HG03378 (cell line): ENCODE measurements around the gene MT1E.
"Not testable (repeated sequence)": the region's sequence is repeated elsewhere in the genome, so short reads cannot be mapped to it uniquely, and the experiment has no call there.

Experiments
- ATAC-seq: cut with Tn5 transposase; IDR thresholded peaks from one replicate; pipeline ENCODE4 v1.9.1; 2021; ENCODE audit warnings: mild to moderate bottlenecking, moderate library complexity; ENCODE audit not compliant: unreplicated experiment

The MT1E gene

DNA sequence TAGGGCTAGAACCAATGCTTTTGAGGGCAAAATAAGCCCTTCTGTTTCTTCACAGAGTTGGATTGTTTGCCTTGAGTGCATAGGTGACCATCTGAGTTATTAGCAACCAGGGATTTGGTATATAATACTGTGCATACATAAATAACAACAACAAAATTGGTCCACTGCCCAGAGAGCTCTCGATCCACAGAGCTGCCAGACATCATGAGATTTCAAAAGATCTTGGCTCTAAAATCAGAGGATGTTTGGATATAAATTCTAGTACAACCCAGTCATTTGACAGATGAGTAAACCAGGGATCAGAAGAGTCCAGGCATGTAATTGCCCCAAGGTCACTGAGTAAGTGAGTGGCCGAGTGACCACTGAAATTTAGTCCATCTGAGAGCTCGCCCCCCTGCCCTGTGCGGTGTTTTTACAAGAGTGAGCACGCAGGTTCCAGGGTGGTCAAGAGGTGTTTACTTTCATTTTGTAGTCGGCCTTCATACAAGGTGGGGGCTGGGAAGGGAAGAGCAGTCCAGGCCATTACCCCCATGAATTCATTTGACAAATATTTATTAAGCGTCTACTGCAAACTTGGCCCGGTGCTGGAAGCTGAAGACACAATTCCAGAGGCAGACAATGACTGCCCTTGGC, 19.0 kb upstream of the MT1E start:
- no peak for ATAC-seq

DNA sequence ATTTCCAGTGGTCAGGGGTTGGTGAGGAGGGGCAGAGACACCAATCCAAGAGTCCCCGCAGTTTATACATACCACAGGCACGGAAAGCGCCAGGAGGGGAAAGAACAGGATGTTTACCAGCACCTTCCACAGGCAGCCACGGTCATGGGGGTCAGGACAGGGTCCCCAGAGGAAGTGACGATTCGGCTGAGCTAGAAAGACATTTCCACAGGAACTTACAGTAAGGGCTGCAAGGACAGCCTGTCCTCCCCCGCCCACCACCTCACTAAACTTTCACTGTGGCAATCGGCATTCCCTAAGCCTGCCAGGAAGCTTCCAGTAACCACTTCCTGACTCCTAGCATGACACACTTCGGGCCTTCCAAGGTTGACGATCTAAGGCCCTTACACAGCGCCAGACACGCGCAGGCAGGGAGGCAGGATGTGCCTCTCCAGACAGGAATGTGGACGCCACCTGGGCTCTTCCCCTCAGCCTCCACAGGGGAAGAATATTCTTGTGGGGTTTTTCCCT, 18.4 kb upstream of the MT1E start:
- ATAC-seq: no peak

DNA sequence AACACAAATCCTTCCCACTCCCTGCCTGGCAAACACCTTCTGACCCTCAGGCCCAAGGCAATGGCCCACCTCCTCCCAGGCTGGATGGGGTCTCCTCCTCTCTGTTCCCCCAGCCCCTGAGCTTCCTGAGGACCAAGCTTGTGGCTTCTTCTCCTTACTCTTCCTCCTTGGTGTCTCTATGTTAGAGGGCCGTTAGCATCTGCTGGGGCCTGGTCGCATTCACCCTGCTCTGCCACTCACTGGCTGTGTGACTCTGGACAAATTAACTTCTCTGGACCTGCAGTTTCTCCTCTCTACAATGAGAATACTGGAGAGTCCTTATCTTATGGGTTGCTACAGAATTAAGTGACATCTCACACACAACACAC, 17.9 kb upstream of the MT1E start:
- ATAC-seq: no peak

DNA sequence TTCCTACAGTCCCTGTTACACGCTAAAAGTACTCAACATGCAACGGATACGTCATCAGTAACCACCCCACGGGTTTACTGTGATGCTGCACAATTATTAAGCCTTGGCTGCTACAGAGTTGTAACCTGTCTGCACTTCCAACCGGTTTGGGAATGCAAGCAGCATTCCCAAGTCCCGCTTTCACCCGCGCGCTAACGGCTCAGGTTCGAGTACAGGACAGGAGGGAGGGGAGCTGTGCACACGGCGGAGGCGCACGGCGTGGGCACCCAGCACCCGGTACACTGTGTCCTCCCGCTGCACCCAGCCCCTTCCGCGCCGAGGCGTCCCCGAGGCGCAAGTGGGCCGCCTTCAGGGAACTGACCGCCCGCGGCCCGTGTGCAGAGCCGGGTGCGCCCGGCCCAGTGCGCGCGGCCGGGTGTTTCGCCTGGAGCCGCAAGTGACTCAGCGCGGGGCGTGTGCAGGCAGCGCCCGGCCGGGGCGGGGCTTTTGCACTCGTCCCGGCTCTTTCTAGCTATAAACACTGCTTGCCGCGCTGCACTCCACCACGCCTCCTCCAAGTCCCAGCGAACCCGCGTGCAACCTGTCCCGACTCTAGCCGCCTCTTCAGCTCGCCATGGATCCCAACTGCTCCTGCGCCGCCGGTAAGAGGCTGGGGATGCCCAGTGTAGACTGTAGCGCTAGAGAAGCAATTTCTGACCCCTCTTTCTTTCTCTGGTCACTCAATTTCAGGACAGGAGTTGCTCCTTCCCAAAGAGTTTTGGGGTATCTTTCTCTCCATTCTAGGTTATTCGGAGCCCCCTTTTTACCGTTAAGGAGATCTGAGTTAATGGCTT, 17.3 kb upstream of the MT1E start, which contains the start of gene MT2A:
Gene MT2A, plus strand, starts transcription at position 542 of the 833 bp plus-strand sequence. Its CDS starts 72 bp downstream, at position 614.
- ATAC-seq: peak; percentile 72

DNA sequence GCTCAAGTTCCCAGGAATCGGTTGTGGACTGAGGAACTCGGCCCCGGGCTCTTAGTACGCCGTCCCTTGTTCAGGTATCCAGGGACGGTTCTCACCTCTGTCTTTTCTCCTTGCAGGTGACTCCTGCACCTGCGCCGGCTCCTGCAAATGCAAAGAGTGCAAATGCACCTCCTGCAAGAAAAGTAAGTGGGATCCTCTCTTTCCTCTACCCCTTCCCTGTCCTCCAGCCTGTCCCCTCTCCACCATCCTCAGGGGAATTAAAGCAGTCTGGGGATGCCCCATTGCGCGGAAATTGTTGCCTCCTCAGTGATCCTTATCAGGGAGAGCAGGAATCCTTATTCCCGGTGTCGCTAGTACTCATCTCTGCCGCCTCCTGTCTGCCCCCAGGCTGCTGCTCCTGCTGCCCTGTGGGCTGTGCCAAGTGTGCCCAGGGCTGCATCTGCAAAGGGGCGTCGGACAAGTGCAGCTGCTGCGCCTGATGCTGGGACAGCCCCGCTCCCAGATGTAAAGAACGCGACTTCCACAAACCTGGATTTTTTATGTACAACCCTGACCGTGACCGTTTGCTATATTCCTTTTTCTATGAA, 16.6 kb upstream of the MT1E start:
- no peak for ATAC-seq

DNA sequence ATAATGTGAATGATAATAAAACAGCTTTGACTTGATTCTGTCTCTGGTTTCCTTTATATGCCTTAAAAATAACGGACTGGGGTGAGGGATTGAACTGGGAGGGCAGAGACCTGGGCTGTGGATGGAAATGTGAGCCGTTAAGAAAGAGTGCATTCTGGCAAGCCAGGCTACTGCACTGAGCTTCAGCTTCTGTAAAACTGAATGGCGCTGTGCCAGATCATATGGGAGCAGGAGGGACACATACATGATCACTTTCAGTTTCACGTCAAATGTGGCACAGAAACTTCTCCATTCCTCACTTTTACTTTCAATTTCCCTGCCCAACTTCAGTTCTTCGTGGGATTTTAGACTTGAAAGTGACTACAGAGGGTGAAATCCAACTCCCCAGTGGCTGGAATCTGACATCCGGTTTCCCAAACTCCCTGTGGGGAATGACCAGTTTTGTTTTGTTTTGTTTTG, 16.1 kb upstream of the MT1E start:
- peak; percentile 48 for ATAC-seq

DNA sequence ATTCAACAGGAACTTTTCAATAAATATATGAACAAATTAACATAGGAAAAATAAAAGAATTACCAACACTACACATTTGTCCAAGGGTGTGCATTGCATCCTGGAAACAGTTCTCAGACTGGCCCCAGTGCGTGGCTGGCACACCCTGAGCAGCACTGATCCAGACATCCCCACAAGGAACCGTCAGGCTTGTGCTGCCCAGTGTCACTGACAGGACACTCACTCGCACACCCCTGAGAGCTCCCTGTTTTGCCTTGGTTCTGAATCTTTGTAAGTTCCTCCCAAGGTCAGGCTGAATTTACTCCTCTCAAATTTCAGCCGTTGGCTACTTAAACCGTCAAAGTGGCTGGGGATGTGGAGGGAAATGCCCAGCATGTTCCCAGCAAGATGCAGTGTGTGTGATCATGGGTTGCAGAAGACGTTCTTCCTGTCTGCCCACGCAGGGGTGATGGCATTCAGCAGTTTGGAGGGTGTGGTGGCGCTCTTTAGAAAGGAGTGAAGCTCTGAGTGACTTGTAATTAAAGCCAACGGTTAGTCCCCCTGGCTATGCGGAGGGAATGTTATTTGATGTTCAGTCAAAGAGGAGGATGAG, 15.5 kb upstream of the MT1E start:
- ATAC-seq: no peak

DNA sequence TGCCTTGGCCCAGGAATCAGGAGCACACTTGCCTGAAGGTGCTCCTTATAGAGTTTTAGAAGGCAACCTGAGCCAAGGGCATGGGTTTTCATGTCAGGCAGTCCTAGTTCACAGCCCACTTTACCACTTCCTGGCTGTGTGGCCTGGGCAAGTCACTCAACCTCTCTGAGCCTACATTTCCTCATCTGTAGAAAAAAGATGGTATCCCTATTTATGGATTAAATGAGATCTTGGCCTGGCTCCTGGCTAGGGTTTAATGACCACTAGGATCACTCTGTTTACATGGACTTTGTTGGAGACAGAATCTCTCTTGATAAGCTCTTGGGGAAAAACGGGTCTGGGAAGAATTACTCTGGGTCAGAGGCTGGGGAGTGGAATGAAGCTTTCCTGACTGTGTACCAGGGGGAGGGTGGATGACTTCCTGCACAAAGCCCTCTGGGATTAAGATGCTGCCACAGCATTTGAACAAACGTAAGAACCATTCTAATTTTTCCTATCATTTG, 14.9 kb upstream of the MT1E start:
- ATAC-seq: no peak

DNA sequence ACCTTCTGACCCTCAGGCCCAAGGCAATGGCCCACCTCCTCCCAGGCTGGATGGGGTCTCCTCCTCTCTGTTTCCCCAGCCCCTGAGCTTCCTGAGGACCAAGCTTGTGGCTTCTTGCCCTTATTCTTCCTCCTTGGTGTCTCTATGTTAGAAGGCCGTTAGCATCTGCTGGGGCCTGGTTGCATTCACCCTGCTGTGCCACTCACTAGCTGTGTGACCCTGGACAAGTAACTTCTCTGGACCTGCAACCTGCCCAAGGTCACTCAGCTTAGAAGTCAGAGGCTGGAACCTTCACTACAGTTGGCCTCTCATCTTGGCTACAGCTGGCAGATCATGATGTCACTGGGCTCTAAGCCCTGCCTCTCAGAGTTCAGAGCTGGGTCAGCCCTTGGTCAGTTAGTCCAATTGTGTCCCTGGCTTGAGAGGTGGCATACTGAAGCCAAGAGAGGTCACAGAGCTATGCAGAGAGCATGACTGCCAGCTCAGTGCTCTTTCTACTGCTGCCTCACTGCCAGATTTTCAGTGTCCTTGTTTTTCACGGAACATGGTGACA, 14.2 kb upstream of the MT1E start:
- no peak for ATAC-seq

DNA sequence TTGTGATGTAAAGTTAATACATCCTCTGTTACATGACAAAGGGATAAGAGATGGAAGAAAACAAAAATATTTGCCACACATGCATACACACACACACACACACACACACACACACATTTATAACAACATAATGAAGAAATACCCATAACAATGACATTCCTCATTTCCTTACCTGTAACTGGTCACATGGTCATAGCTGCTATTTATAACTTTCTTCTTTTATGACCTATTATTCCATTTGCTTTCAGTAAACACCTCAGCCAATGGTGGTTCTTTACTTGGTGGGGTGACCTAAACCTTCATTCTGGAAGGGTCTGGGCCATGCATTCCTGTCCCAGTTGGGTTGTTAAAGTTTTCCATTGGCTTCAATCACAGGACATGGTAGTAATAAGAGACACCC, 11.9 kb upstream of the MT1E start:
- no peak for ATAC-seq

DNA sequence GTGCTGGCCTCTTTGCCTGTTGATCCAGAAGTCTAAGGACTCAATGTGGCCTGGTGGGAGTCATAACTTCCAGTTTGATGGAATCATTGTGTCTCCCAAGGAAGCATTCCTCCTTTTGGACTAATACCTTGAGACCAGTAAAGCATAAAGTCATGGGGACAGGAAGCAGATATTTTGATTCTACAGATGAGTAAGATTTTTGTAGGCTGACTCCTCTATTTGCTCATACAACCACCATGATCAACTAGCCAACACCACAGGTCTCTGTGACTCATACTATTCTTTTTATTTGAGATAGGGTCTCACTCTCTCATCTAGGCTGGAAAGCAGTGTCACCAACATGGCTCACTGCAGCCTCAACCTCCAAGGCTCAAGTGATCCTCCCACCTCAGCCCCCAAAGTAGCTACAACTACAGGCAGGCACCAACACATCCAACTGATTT, 11.0 kb upstream of the MT1E start:
- no peak for ATAC-seq

DNA sequence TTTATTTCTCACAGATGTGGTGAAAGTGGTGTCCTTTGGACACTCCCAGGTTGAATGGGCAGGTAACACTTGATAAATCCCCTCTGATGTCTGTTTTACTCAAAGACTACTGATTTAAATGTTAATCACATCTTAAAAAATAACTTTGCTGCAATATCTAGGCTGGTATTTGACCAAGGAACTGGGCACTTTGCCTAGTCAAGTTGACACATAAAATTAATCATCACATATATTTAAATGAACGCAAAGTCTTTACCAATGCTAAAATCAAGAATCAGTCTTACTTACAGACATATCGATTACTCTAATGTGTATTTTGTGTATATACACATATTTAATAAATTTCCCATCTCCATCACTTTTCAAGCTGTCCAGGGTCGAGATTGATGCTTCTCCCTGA, 10.2 kb upstream of the MT1E start:
- ATAC-seq: no peak

DNA sequence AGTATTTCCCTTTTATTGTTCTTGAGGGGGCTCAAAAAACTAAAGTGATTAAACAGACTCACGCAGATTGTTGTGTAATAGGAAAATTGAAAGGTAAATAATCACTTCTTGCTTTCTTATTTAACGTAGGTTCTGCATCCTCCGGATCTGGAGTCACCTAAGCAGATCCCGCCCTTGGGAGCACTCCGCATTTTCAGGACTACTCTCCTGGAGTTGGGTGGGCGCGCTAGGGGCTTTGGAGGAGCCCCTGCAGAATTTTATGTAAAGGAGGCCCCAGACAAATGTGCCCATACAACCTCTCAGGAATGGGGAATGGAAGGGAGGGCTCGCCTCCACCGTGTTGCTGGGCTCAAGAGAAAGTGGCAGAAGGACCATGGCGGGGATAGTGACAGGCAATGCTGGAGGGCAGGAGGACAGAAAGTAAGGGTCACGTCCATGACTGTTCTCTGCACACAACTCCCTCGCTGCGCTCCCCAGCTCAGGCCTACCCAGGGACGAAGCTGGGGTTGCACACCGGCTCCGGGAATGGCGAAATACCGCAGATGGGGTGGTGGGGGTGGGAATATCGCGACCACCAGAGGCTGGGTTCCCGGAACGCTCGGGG, 8.9 kb upstream of the MT1E start:
- no peak for ATAC-seq

DNA sequence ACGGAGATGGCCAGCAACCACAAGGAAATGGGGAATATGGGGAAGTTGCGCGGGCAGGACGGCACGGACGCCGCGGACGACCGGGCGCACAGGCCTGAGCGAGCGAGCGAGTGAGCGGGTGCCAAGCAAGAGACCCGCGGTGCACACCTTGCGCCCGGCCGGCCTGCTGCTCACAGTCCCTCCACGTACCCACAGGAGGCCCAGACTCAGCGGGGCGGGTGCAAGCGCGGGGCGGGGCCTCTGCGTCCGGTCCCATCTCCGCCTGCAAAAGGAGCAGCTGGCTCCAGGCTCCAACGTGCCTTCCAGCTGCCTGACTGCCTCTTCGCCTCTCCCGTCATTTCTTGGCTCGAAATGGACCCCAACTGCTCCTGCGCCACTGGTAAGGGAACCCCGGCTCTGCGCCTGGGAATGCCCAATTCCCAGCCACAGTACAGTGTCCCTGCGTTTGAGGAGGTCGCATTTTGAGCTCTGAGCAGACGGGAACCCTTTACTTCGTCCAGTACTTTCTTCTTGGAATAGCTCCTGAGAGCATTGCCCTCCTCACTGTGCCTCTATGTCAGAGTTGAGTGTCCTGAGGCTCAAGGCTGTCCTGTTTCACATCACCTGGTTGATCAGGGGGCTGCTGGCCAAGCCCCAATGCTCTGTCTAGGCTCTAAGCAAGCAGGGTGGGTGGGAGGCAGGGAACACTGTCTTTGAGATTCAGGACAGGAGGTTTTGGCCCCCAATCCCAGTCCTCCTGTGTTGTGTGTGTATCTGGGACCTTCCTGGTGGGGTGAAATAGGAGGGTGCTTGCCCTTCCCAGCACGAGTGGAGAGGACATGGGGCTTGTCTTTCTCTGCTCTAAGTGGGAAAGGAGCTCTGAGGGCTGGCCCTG, 8.1 kb upstream of the MT1E start:
- ATAC-seq: no peak

DNA sequence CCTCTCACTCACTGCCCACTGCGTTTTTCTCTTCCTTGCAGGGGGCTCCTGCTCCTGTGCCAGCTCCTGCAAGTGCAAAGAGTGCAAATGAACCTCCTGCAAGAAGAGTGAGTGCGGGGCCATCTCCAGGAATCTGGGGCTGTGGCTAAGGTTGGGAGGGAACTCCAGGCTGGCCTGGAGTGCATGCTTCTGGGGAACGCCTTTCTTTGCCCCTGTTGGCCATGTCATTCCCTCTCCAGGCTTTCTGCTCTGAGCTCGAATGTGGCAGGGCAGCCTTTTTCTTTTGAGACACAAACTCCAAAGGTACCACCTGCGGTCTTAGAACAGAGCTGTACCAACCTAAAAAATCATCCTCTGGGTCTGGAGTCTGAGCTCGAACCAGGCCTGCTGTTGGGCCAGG, 7.4 kb upstream of the MT1E start:
- ATAC-seq: no peak

DNA sequence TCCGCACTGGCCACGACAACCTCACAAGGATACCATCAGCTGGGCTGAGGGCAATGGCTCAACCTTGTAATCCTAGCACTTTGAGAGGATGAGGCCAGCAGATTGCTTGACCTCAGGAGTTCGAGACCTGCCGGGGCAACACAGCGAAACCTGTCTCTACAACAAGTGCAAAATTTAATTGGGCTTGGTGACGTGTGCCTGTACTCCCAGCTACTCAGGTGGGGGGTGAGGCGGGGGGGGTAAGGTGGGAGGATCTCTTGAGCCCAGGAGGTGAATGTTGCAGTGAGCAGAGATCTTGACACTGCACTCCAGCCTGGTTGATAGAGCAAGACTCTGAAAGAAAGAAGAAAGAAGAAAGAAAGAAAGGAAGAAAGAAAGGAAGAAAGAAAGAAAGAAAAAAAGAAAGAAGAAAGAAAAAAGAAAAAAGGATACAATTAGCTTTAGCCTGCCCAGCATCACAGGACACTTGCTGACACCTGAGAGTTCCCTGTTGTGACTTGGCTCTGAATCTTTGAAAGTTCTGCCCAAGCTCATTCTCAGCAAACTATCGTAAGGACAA, 5.2 kb upstream of the MT1E start:
- no peak for ATAC-seq

DNA sequence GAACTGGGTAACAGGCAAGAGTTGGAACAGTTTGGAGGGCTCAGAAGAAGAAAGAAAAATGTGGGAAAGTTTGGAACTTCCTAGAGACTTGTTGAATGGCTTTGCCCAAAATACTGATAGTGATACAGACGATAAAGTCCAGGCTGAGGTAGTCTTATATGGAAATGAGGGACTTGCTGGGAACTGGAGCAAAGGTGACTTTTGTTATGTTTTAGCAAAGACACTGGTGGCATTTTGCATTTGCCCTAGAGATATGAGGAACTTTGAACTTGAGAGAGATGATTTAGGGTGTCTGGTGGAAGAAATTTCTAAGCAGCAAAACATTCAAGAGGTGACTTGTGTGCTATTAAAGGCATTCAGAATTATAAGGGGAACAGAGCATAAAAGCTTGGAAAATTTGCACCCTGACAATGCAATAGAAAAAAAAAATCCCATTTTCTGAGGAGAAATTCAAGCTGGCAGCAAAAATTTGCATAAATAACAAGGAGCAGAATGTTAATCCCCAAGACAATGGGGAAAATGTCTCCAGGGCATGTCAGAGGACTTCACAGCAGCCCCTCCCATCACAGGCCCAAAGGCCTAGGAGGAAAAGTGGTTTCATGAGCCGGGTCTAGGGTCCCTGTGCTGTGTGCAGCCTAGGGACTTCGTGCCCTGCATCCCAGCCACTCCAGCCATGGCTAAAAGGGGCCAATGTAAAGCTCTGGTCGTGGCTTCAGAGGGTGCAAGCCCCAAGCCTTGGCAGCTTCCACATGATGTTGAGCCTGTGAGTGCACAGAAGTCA, 3.7 kb upstream of the MT1E start:
- not testable (repeated sequence) for ATAC-seq

DNA sequence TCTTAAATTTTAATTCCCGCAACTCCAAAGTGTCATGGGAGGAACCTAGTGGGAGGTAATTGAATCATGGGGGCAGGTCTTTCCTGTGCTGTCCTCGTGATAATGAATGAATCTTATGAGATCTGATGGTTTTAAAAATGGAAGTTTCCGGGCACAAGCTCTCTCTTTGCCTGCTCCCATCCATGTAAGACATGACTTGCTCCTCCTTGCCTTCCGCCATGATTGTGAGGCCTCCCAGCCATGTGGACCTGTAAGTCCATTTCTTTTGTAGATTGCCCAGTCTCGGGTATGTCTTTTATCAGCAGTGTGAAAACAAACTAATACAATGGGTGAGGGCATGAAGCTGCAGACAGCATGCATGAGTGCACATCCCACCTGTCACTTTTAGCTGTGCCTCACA, 2.4 kb upstream of the MT1E start:
- ATAC-seq: not testable (repeated sequence)
